GM21529 (cell line): ENCODE results near the gene RBM39.
"Not testable (repeated sequence)": the region's sequence is repeated elsewhere in the genome, so short reads cannot be mapped to it uniquely, and the experiment has no call there.

Experiments
- ATAC-seq: cut with Tn5 transposase; IDR thresholded peaks from one replicate; pipeline ENCODE4 v1.9.1; 2021; ENCODE audit not compliant: unreplicated experiment

RBM39 gene

DNA sequence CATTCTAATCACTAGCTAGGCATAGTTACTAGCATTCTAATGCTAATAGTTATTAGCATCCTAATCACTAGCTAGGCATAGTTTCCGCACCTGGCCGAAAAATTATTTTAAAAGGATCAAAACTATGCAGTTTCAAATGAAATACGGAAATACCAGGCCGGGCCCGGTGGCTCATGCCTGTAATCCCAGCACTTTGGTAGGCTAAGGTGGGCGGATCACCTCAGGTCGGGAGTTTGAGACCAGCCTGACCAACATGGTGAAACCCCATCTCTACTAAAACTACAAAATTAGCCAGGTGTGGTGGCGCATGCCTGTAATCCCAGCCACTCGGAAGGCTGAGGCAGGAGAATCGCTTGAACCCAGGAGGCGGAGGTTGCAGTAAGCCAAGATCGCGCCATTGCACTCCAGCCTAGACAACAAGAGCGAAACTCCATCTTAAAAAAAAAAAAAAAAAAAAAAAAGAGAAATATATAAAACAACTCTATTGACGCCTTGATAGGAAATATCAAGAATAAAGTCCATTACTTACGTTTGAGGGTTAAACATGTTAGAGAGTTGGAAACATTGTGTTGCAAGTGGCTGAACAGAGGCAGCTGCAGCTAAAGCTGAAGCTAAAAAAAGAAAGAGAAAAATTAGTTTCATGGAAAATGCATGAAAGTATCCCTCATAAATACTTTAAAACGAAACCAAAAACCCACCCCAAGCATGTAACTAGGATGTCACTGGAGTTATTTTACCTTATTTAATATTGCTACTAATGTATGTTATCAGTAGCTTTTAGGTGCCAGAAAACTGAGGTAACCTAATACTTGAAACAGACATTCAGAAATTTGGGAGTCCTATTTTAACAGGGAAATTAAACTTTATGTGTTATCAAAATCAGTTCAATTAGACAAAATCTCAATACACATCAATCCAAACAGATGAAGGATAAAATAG, 35.2 kb downstream of the RBM39 start:
- ATAC-seq = not testable (repeated sequence)

DNA sequence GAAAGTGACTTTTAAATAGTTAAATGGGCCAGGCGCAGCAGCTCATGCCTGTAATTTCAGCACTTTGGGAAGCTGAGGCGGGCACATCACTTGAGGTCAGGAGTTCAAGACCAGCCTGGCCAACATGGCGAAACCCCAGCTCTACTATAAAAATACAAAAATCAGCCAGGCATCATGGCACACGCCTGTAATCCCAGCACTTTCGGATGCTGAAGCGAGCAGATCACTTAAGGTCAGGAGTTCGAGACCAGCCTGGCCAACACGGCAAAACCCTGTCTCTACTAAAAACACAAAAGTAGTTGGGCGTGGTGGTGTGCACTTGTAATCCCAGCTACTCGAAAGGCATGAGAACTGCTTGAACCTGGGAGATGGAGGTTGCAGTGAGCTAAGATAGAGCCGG, 36.2 kb downstream of the RBM39 start:
- ATAC-seq = not testable (repeated sequence)

DNA sequence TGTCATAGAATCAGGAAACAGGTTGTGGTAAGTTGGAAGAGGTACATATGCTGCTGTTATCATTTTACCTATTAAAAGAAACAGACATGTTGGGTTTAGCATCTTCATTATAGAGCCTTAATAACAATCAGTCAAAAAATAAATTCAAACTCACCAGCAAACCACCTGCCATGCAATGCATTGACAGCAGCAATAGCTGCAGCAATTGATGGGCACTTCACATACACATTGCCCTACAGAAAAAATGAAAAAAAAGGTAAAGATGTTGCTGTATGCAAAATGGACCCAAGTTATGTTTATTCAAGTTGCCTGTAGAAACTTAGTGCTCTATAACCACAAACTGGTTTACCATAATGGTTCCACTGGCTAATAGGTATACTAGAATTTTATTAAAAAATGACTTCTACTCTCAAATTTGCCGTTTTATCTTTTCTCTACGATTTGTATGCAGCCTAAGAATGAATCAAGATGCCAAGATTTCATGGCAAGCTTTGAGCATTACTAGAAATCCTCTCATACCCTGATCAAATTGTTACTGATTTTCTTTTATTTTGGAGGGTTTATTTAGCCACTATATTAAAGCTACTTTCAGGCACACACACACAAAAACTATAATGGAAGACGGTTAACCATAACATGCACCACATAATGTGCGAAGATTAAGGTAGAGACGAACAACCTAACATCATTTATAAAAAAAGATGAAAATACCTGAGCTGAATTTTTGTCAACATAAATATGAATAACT, 37.4 kb downstream of the RBM39 start:
- no peak for ATAC-seq

DNA sequence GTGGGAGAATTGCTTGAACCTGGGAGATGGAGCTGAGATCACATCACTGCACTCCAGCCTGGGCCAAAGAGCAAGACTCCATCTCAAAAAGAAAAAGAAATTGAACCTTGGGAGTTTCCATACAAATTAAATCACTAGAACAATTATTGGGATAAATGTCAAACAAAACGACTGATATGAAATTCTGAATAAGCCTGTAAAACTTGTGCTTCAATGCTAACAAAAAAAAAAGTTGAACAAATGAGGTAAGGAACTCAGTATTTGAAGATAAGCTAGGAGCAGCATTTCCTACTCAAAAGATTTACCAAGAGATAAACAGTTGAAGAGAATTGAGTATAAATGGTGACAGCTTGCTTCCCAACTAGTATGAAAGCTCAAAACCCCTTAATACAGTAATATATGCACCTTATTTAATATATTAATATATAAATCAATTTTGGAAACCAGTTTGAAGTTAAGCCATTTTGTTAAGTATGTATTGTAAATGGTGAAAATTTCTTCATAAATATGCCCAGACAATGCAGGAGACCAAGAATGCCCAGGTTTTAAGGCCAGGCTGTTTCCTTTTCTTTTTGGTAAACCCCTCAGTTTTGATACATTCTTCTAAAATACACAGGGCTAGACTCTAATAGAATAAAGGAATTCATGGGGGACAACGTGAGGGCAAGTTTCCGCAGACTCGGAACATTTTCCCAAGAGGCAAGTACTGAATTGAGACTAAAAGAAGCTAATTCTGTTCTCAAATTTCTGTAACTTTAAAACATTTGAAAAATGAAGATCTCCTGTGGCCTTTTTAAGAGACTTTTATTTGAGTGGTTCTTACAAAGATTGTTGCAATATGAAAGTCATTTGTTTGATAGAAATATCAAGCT, 39.0 kb downstream of the RBM39 start:
- no peak for ATAC-seq

DNA sequence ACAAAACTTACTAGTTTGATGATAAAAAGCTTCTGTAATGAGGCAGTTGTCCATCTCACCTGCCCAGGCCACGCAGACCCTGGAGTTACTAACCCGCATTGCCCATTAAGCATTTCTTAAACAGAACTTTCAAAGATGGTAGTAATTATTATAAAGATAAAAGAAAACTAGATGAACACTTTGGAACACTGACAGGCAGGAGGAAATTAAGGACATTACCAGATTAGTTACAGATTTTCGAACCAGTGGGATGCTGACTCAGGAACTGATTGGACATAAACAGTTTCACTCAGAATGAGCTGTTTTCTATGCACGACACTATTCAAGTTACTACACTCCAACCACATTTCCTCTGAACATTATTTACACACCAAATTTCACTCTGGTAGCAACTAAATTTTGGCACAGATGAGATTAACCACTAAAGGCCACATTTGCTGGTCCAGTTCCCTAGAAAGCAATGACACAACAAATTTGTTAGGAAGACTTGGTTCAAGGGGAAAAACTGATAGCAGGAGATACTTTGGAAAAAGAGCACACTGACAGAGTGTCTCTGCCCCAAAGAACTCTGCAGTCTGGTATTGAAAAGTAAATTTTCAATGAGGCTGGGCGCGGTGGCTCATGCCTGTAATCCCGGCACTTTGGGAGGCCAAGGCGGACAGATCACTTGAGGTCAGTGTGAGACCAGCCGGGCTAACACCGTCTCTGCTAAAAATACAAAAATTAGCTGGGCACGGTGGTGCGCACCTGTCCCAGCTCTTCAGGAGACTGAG, 39.8 kb downstream of the RBM39 start:
- no peak for ATAC-seq

DNA sequence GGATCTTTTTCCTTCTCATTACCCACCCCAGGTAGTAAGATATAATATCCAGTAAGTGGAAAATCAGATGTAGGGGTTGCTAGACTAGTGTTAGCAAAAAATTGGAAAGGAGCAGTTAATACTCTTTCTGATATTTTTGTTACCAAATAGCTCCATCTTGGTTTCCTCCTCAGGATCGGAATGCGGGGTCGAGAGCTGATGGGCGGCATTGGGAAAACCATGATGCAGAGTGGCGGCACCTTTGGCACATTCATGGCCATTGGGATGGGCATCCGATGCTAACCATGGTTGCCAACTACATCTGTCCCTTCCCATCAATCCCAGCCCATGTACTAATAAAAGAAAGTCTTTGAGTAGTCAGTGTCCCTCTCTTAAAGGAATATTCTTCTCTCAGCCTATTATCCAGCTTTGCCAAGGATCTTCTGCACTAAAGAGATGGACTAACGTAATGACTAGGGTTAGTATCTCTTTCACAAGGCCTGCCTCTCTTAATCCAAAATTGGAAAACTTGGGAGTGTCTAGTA, 41.4 kb downstream of the RBM39 start:
- no peak for ATAC-seq

DNA sequence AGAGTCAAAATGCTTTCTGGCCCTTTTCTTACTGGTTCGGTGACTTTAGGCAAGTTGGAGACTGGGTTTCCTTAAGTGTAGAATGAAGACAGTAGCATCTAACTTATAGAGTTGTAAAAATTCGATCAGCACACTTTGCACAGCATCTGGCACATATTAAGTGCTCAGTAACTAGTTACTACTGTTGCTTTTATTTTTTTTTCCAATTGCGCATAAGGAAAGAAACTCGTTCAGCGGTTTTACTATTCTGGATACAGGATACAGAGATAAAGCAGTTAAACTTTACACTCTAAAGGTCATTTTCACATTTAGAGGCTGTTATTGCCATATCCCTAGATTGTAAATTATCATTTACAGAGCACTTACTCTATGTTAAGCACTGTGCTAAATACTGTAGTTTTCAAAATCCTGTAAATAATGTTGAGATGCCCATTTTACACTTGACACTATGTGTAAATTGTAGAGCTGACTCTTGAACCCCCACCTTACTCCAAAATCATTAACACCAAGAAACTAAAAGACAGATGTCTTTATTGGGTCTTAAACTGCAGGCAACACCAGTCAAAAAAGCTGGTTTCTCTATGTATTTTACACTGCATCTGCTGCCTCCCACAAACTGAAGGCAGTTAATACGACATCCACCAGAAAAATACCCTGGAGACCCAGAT, 42.0 kb downstream of the RBM39 start:
- no peak for ATAC-seq

DNA sequence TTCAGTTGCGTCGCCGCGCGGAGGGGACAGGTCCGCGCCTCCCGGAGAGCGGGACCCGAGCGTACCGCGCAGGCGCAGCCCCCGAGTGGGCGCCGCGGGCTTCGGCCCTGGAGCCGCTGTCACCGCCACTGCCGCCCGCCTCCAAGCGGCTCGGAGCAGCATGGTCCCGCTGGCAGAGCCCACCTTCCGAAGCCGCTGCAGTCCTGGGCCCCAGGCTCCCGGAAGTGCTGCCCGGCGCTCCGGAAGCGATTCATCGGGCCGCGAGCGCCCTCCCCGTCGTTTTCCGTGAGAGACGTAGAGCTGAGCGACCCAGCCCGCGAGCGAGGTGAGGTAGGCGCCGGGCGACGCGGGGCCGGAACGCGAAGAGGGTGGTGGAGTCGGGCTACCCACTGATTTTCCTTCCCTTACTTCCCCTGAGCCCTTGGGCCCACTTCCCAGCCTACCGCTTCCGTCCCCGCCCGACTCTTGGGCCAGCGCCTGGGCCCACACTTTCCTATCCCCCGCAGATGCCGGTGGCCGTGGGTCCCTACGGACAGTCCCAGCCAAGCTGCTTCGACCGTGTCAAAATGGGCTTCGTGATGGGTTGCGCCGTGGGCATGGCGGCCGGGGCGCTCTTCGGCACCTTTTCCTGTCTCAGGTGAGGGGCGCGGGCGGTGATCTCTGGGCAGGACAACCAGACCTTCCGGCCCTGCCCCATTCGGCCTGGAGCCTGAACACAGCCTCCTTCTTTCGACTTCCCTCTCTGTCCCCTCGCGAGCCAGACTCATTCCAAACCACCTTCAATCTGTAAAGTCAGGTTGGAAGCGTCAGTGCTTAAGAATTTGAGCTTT, 42.7 kb downstream of the RBM39 start, which contains the start of the genes NFS1 and ROMO1:
Gene NFS1 (minus strand): TSS at position 226 of the 830 bp plus-strand sequence. CDS start 64 bp downstream, at position 162.
Gene ROMO1 (plus strand): TSS at position 279 of the 830 bp plus-strand sequence. CDS start 228 bp downstream, at position 507.
- ATAC-seq = peak; percentile 81

DNA sequence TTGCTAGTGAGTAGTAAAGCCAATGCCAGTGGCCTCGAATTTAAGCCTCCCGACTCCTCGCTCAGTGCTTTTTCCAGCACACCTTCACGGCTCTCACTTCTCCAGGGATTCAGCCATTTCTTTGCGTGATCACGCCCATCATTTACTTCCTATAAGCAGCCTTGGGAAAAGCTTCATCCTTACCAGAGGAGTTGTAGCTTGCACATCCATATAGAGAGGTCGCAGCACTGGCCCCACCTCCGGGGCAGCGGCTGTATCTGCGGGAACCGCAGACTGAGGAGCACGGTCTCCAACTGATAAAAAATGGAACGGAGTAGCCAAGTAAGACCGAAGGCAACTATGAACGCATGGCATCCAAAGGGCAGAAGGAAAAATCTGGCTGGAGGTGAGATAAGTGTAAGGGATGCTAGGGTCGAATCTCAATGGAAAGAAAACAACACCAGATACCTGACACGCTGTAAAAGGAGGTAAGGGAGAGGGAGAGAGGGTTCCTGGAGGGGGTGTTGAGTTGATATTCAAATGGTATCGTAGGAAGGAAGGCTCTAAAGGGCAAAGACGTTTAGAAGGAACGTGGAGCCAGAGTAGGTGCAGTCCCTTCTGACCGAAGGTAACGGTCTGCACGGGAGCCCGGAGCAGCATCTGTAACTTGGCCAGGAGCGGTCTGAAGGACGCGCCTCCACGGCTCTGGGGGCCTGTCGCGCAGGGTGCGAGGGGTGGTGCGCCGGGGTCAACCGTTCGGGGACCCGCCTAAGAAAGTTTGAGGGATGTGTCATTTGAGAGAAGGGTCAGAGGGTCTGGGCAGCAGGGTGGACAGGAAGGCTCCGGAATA, 43.5 kb downstream of the RBM39 start:
- peak; percentile 31 for ATAC-seq

DNA sequence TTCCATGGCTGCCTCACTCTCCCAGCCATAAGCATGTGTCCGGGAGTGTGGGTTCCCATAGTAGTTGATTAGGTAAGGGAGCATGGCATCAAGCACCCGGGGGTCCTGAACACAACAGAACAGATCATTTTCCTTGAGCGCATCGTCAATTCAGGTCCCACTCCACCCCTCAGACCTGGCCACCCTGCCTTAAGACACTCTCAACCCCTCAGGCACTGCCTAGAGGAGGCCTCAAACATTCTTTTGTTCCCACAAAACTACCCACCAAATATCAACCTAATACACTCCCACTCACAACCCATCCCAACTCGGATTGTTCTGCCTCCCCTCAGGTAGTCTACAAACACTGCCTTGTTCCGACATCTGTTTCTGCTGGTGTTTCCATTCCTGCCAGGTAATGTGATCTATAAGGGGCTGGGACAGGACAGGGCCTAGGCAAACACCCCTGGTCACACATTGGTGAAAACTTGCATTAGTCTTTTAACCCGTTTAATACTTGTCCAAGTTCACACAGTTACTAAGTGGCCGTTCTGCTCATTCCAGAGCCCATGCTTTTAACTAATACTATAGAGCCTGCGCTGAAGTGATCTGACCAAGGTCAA, 44.3 kb downstream of the RBM39 start:
- ATAC-seq = no peak

DNA sequence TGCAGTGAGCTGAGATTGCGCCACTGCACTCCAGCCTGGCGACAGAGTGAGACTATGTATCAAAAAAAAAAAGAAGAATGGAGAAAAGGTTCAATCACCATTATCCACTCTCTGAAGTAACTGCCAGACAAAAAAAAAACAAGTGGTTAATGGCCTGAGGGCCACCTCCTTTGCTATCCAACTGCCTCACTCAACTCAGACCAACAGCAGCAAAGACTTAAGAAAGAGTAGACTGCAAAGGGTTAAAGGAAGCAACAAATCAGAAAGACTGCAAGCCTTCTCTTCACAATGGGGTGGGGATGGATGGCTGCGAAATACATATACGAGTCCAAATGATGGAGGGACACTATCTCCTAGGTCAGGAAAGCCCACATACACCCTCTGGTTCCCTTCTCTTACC, 46.1 kb downstream of the RBM39 start:
- ATAC-seq = no peak

DNA sequence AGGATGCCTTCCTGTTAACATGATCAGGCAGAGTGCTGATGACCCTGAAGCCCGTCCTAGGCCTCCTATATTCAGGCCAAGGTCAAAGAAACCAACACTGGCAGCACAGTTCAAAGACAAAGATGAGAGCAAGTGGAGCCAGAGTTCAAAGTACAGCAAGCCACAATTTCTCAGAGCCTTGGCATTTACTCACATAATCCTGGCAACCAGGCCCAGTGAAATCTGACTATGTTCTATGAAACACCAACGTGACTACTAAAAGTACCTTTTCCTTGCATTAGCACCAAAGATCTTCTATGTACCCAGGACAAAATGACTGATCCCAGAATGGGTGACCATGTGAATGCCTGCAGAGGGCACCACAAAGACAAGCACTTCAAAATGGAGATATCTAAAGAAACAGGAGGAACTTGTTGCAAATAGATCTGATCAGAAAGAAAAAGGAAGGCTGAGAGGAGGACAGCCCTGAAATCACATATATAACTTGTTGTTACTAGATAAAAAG, 46.8 kb downstream of the RBM39 start:
- no peak for ATAC-seq

DNA sequence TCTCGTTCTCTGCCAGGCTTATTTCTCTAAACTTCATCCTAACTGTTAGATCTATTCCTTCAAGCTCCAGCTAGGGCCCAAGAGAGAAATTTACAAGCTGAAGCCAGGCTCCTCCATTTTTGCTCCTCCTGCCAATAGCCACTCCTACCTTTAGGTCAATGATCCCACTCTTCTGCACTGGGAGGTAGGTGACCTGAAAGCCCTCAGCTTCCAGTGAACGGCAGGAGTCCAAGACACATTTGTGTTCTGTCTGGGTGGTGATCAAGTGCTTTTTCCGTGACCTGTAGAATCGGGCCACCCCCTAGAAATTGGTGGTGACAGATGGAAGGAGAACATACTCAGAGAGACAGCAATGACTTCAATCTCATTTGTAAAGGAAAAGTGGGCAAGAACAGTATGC, 51.8 kb downstream of the RBM39 start:
- ATAC-seq = no peak

DNA sequence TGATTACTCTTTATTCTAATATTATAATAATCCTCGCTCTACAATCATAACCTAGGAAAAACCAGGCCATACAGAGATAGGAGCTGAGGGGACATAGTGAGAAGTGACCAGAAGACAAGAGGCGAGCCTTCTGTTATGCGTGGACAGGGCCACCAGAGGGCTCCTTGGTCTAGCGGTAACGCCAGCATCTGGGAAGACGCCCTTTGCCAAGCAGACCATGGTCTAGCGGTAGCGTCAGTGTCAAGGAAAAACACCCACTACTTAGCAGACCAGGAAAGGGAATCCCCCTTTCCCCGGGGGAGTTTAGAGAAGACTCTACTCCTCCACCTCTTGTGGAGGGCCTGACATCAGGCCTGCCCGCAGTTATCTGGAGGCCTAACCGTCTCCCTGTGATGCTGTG, 55.2 kb downstream of the RBM39 start:
- not testable (repeated sequence) for ATAC-seq

DNA sequence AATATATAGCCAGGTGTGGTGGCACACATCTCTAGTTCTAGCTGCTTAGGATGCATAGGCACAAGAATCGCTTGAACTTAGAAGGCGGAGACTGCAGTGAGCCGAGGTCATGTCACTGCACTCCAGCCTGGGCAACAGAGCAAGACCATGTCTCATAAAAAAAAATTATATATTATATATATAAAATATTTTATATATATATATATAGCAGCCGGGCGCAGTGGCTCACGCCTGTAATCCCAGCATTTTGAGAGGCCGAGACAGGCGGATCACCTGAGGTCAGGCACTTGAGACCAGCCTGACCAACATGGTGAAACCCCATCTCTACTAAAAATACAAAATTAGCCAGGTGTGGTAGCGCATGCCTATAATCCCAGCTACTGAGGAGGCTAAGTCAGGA, 56.7 kb downstream of the RBM39 start:
- not testable (repeated sequence) for ATAC-seq

DNA sequence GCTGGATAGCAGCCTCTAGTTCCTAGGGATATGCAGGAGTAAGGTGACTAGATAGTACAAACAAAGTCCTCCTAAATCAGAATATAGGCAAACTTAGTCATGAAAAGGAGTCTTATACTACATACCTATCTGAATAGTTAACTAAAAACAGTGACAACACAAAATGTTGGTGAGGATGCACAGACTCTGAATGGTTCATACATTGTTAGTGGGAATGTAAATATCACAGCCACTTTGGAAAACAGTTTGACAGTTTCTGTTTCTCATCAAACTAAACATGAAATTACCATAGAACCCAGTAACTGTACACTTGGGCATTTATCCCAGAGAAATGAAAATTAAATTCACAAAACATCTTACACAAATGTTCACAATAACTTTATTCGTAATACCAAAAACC, 60.1 kb downstream of the RBM39 start:
- no peak for ATAC-seq
